Colonic mucosa (tissue), 4 donors: Measurements from ENCODE around the gene COPE. TPM values are rescaled to one million over a fixed set of nuclear protein-coding genes. Genes with fewer than 3 reads are reported as not detected.

Experiments used
- DNase-seq: peaks from one replicate; pipeline ENCODE4 v3.0.0-alpha.2; 2020
- H3K27ac ChIP-seq: fragments of 200-600 bp; one replicate; pipeline ENCODE4 v1.8.0; 2021
- H3K27me3 ChIP-seq: fragments of 200-600 bp; one replicate; pipeline ENCODE4 v1.8.0; 2021
- H3K36me3 ChIP-seq: fragments of 200-600 bp; one replicate; pipeline ENCODE4 v1.8.0; 2021
- H3K4me1 ChIP-seq: fragments of 200-600 bp; one replicate; pipeline ENCODE4 v1.8.0; 2021; ENCODE audit warnings: mild to moderate bottlenecking
- H3K4me3 ChIP-seq: fragments of 200-600 bp; one replicate; pipeline ENCODE4 v1.8.0; 2021
- H3K9ac ChIP-seq, 2 donors: one replicate each; pipeline ENCODE4 v1.7.0; 2013; ENCODE audit warnings: control low read depth in 2 of 2, low read depth in 2 of 2, low read length in 2 of 2
- H3K9me3 ChIP-seq: fragments of 200-600 bp; one replicate; pipeline ENCODE4 v1.8.0; 2021
- intact Hi-C: fragments of 100-400 bp; cut with DNase I; formaldehyde crosslinking; loops from one replicate; pipeline ENCODE4 v1.14.1; 2022
- total RNA-seq, 2 donors: library from RNA; stranded (reverse); fragmentation: NEBNext Ultra II Directional in 1 of 2; extraction: Animal tissue kit (Norgen Biotek cat#: 25700) in 1 of 2; gene quantifications; one replicate each; pipeline ENCODE4 v1.2.1, GENCODE V29; 2021
- TF ChIP-seq, protein P1 (sequence below): fragments of 200-600 bp; IDR thresholded peaks from one replicate; pipeline ENCODE4 v1.8.0; 2022; ENCODE audit warnings: antibody characterized with exemption, mild to moderate bottlenecking
- donor health status: healthy.
- donor health status: DM: no; HTN: no; CAD: no.
- donor health status: DM: no; HTN: no; CAD: no.

Gene COPE
- total RNA-seq, 2 donors from 2014 or later: 218 to 295 TPM

DNA sequence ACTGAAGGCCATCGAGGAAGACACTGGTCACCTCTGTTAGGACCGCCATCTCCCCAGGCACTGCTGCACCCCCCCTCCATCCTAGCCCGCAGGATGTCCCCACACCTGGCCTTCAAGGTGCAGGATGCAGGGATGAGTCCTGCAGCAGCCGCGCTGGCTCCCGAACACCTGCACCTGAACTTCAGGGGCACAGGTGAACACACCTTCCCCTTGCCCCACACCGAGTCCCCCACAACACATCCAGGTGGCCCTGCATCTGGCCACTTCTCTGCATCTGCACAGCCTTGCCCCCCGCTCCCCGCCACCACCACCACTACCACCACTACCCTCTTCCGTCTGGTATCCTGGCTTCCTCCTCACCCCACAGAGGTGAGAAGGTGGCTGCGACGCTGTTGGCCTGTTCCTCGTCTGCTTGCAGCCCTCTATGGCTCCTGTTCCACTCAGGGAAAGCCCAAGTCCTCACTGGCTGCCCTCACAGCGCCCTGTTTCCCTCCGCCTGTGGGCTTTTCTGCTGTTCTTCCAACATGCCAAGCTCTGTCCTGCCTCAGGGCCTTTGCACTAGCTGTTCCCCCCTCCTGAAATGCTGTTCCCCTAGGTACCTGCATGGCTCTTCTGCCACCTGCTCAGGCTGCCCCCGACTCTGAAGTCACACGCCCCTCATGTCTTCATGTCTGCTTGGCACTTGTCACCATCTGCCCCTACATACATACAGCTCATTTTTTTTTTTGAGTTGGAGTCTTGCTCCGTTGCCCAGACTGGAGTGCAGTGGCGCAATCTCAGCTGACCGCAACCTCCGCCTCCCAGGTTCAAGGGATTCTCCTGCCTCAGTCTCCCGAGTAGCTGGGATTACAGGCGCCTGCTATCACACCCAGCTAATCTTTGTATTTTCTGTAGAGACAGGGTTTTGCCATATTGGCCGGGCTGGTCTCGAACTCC lies 21.8 kb downstream of the COPE start:
- Histone ChIP-seq H3K4me3 (no peak overlapping the region), H3K36me3 (no peaks in the 10 kb centered on the region), H3K27me3 (peaks cover 27% of the 10 kb centered on the region), H3K9ac (no peak overlapping the region), H3K9me3 (no peaks in the 10 kb centered on the region), H3K27ac (no peak overlapping the region), H3K4me1 (peaks cover 5% of the 10 kb centered on the region)
- intact Hi-C loops: no loop called here
- TF ChIP-seq, protein P1, sequence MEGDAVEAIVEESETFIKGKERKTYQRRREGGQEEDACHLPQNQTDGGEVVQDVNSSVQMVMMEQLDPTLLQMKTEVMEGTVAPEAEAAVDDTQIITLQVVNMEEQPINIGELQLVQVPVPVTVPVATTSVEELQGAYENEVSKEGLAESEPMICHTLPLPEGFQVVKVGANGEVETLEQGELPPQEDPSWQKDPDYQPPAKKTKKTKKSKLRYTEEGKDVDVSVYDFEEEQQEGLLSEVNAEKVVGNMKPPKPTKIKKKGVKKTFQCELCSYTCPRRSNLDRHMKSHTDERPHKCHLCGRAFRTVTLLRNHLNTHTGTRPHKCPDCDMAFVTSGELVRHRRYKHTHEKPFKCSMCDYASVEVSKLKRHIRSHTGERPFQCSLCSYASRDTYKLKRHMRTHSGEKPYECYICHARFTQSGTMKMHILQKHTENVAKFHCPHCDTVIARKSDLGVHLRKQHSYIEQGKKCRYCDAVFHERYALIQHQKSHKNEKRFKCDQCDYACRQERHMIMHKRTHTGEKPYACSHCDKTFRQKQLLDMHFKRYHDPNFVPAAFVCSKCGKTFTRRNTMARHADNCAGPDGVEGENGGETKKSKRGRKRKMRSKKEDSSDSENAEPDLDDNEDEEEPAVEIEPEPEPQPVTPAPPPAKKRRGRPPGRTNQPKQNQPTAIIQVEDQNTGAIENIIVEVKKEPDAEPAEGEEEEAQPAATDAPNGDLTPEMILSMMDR: no peak
- DNase-seq: no peak

DNA sequence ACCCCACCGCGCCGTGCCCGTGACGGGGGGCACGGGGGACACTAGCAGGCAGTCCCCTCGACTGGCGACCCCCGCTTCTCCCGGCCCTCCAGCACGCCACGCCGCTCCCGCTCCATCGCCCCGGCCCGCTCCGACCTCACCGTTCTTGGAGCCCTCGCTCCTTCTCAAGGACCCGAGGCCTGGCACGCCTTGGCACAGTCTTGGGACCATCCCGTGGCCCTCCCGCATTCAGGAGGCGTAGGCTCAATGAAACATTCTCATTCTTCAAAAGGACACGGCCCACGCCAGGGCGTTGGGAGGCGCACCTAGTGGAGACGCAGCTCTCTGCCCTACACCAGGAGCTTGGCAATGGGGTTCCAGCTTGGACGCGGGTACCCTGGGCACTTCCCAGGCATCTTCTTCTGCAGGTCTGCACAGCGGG lies 22.8 kb downstream of the COPE start:
- Histone ChIP-seq H3K4me1 (peaks cover 5% of the 10 kb centered on the region), H3K4me3 (no peak overlapping the region), H3K36me3 (no peaks in the 10 kb centered on the region), H3K27me3 (peaks cover 27% of the 10 kb centered on the region), H3K9me3 (no peaks in the 10 kb centered on the region), H3K9ac (no peak overlapping the region), H3K27ac (no peak overlapping the region)
- intact Hi-C loops: no loop called here
- no peak for DNase-seq
- TF ChIP-seq, protein P1: no peak

DNA sequence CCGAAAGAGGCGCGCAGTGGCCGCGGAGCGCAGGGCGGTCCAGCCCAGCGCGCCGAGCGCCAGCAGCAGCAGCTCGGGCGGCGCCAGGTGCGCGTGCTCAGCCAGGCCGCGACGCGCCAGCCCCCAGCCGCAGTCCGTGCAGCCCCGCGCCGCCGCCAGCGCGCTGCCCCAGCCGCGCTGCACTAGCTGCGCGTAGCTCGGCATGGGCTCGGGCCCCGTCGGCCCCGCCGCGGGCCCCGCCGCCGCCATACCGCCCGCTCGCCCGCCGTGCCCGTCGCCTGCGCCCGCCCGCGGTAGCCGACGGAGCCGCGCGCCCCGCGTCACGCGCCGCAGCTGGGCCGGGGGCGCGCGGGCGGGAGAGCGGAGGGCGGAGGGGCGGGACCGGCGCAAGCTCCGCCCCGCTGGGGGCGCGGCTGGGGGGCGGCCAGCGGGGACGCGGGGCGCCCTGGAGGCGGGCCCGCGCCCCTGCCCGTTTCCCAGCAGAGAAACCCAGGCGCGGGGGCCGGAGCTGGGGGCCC lies 23.3 kb downstream of the COPE start, which contains the start of gene CERS1:
TSS of gene CERS1 (minus strand) at position 335 of the 518 bp plus-strand sequence. CDS start at position 249, 86 bp downstream.
- peak within 1 kb of the TSS; percentile 13 for H3K4me3 ChIP-seq
- no peaks in the 10 kb centered on the region for H3K9me3 ChIP-seq
- H3K9ac ChIP-seq: no peak within 1 kb of the TSS
- peaks cover 27% of the 10 kb centered on the region for H3K27me3 ChIP-seq
- TF ChIP-seq, protein P1: no peak
- no peak within 1 kb of the TSS for H3K27ac ChIP-seq
- no peak for DNase-seq
- H3K36me3 ChIP-seq: no peaks in the 10 kb centered on the region
- H3K4me1 ChIP-seq: peaks cover 5% of the 10 kb centered on the region
- intact Hi-C loops: no loop called here

DNA sequence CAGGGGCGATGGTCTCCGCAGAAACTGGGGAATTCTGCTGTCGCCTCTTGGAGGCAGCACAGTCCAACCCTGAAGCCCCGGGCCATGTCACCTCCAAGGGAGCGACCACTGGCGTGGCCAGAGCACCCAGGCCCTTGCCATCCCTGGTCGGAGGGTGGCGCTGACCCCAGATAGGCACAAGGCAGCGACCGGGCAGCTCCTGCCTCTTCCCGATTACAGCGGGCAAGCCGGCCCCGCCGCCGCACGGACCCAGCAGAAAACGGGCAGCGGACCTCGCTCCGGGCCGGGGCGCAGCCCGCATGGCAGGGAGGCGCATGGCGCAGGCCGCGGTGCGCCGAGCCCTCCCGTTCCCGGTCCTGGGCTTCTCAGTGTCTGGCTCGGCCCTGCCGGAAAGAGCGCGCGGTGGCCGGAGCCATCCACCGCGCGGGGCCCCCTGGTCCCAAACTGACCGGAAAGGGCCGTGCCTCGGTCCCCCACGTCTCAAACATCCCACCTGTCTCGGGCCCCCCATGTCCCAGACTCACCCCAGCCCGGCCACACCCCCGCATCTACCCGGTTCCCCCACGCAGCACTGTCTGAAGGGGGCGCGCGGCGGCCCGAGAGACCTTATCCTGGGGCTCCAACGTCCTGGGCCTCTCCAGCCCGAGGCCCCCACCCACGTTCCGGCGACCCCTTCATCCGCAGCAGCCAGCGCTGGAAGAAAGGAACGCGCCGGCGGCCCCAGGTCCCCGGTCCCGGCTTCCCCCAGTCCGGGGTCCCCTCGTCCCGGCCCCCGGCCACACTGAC lies 24.0 kb downstream of the COPE start:
- Histone ChIP-seq H3K27ac (no peak overlapping the region), H3K4me1 (peaks cover 5% of the 10 kb centered on the region), H3K27me3 (peaks cover 27% of the 10 kb centered on the region), H3K4me3 (peak overlapping the region; percentile 13), H3K9ac (no peak overlapping the region), H3K9me3 (no peaks in the 10 kb centered on the region), H3K36me3 (no peaks in the 10 kb centered on the region)
- no peak for DNase-seq
- TF ChIP-seq, protein P1: no peak
- intact Hi-C loops: no loop called here

DNA sequence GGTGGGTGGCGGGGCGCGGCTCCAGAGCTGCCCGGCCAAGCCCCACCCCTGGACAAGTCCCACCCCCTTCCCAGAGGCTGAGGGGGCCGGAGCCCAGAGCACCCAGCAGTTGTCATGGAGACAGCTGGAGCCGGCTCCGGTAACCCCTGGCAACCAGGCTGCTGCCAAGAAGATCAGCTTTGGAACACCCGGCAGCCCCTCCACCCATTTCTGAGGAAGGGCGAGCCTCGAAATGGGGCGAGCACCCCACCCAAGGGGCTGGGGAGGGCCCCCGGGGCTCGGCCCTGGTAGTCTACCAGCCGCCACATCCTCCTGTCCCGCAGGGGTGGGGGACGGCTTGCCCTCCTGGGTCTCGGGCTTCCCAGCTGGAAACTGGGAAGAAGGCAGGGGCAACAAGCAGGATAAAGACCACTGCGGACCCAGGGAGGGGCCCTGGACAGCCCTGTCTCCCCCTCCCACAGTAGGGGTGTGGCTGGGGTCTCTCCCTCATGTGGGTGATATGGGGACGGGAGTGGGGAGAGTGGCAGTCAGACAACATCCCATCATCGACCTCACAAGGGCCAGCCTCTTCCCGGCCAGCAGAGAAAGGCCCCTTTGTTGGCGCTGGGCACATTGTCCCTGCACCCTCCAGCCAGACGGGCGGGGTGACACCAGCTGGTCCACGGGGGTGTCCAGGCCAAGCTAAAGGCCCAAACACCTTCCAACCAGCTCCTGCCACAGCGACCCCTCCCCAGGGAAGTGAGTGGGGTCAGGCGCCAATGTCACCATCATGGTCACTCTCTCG lies 24.7 kb downstream of the COPE start:
- Histone ChIP-seq H3K9ac (no peak overlapping the region), H3K4me1 (peaks cover 5% of the 10 kb centered on the region), H3K27me3 (peaks cover 27% of the 10 kb centered on the region), H3K27ac (no peak overlapping the region), H3K36me3 (no peaks in the 10 kb centered on the region), H3K9me3 (no peaks in the 10 kb centered on the region), H3K4me3 (no peak overlapping the region)
- DNase-seq: no peak
- intact Hi-C loops: no loop called here
- TF ChIP-seq, protein P1: no peak
